HG03460 (cell line): Measurements from ENCODE around the gene WRAP73.
"Not testable (repeated sequence)": the region's sequence is repeated elsewhere in the genome, so short reads cannot be mapped to it uniquely, and the experiment has no call there.

ENCODE experiments used
- ATAC-seq: cut with Tn5 transposase; IDR thresholded peaks from one replicate; pipeline ENCODE4 v1.9.1; 2021; ENCODE audit not compliant: unreplicated experiment

Gene WRAP73

DNA sequence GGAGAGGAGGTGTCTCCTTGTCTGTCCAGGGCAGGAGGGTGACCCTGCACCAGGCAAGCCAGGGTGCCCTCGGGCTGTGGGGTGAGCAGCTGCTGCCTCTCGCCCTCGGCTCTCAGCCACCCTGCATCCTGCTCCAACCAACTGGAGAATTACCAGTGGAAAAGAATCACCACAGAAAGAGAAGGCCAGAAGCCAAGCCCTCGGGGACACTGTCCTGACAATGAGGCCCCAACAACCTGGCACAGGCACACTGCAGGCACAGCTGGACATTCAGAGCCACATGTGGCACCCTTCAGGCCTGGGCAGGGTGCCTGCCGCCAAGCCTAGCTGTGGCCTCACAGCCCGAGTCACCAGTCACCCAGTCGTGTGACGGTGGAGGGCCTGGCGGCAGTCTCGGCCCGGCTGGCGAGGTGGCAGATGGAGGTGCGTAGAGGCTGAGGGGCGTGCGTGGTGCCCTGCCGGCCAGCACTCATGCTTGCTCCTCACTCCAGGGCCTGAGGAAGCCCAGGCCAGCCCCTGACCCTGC is 50.6 kb downstream of the WRAP73 start:
- ATAC-seq, result no peak

GRCh38 chr1:3598522-3599285 is 51.2 kb downstream of the WRAP73 start:
- no peak for ATAC-seq

- ATAC-seq, result no peak
Observed at GRCh38 chr1:3598051-3598491, 51.8 kb downstream of the WRAP73 start.

- ATAC-seq, result no peak
Observed at GRCh38 chr1:3597599-3597964, 52.3 kb downstream of the WRAP73 start.

GRCh38 chr1:3596663-3597598 is 53.0 kb downstream of the WRAP73 start:
- ATAC-seq, result no peak

- ATAC-seq, result no peak
Observed at GRCh38 chr1:3595949-3596348, 54.0 kb downstream of the WRAP73 start.

GRCh38 chr1:3594706-3595377 is 55.1 kb downstream of the WRAP73 start:
- ATAC-seq, result no peak

- no peak for ATAC-seq
Observed at GRCh38 chr1:3593745-3594144, 56.2 kb downstream of the WRAP73 start.

DNA sequence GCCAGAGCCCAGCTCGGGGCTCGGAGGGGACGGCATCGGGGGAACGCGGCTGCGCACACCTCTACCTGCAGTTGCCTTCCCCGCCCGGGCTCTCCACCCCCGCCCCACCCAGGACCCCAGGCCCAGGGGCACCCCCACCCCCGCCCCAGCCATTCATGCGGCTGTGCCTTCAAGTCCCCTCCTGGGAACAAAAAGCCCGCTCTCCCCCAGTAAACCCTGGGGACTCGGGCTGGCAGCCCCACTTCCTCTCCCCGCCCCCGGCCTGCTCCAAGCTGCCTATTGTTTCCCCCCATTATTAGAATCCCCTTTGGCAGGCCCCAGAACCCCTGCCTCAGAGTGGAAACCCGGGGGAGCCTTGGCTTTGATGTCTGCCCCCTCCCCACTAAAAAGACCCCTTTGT is 56.6 kb downstream of the WRAP73 start:
- no peak for ATAC-seq

- no peak for ATAC-seq
Observed at GRCh38 chr1:3590951-3591865, 58.7 kb downstream of the WRAP73 start.

GRCh38 chr1:3590139-3590763 is 59.7 kb downstream of the WRAP73 start:
- no peak for ATAC-seq

DNA sequence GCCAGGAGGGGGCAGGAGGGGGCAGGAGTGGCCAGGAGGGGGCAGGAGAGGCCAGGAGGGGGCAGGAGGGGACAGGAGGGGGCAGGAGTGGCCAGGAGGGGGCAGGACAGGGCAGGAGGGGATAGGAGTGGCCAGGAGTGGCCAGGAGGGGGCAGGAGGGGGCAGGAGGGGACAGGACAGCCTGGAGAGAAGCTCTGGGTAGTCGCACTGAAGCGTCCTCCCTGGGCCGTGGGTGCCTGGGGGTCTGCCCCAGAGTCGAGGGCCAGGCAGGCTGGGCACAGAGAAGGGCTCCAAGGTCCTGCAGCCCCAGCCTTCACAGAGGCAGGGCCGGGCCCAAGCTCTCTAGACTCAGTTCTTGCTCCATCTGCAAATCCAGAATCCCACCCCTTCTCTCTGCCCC is 61.5 kb downstream of the WRAP73 start:
- no peak for ATAC-seq

- ATAC-seq, result no peak
Observed at GRCh38 chr1:3586986-3587759, 62.7 kb downstream of the WRAP73 start.

GRCh38 chr1:3585940-3586568 is 63.8 kb downstream of the WRAP73 start:
- no peak for ATAC-seq

DNA sequence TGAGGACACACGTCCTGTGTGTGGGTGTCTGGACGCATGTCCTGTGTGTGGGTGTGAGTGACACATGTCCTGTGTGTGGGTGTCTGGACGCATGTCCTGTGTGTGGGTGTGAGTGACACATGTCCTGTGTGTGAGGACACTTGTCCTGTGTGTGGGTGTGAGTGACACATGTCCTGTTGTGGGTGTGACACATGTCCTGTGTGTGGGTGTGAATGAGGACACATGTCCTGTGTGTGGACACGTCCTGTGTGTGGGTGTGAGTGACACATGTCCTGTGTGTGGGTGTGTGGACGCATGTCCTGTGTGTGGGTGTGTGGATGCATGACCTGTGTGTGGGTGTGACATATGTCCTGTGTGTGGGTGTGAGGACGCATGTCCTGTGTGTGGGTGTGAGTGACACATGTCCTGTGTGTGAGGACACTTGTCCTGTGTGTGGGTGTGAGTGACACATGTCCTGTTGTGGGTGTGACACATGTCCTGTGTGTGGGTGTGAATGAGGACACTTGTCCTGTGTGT is 64.5 kb downstream of the WRAP73 start:
- ATAC-seq, result not testable (repeated sequence)

- ATAC-seq, result no peak
Observed at GRCh38 chr1:3584915-3585314, 65.0 kb downstream of the WRAP73 start.

DNA sequence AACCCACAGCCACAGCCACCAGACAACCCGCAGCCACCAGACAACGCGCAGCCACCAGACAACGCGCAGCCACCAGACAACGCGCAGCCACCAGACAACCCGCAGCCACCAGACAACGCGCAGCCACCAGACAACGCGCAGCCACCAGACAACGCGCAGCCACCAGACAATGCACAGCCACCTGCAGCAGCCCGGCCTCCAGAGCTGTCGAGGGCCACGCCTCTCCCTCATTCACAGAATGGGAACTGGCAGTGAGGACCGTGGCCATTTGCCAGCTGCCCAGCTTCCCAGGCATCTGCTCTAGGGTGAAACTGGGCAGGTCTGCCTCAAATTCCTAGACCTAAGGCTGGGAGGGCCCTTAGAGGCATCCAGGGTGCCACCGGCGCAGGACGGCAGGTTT is 66.2 kb downstream of the WRAP73 start:
- not testable (repeated sequence) for ATAC-seq

- no peak for ATAC-seq
Observed at GRCh38 chr1:3581296-3582036, 68.4 kb downstream of the WRAP73 start.
